GM06990 (cell line): Measurements from ENCODE around the gene PPP1R13B.

Experiments
- DNase-seq: peaks from one replicate; pipeline ENCODE4 v3.0.0-alpha.2; 2011; ENCODE audit not compliant: insufficient read length; ENCODE audit errors: extremely low read depth
- H3K27me3 ChIP-seq: replicated peaks from 2 replicates; pipeline ENCODE4 v1.6.0; 2011; ENCODE audit warnings: low read length; ENCODE audit not compliant: control insufficient read depth, insufficient read depth
- H3K36me3 ChIP-seq: 2 replicates; pipeline ENCODE4 v1.5.1; 2011; ENCODE audit warnings: low read length; ENCODE audit not compliant: control insufficient read depth, insufficient read depth
- H3K4me3 ChIP-seq: replicated peaks from 2 replicates; pipeline ENCODE4 v1.5.1; 2011; ENCODE audit warnings: low read depth, mild to moderate bottlenecking, control low read depth, low read length
- CTCF ChIP-seq: IDR thresholded peaks from 2 replicates; pipeline ENCODE4 v1.5.1; 2011; ENCODE audit warnings: low read length, control low read depth, mild to moderate bottlenecking, inconsistent platforms; ENCODE audit not compliant: insufficient read depth, poor library complexity, severe bottlenecking

PPP1R13B gene

GRCh38 chr14:103699261-103699661 lies 148.1 kb downstream of the PPP1R13B start:
- H3K4me3 ChIP-seq: no peak overlapping the region
- TF ChIP-seq CTCF: no peak
- no peak for DNase-seq
- H3K36me3 ChIP-seq: peaks cover 36% of the 10 kb centered on the region
- H3K27me3 ChIP-seq: no peaks in the 10 kb centered on the region

DNA sequence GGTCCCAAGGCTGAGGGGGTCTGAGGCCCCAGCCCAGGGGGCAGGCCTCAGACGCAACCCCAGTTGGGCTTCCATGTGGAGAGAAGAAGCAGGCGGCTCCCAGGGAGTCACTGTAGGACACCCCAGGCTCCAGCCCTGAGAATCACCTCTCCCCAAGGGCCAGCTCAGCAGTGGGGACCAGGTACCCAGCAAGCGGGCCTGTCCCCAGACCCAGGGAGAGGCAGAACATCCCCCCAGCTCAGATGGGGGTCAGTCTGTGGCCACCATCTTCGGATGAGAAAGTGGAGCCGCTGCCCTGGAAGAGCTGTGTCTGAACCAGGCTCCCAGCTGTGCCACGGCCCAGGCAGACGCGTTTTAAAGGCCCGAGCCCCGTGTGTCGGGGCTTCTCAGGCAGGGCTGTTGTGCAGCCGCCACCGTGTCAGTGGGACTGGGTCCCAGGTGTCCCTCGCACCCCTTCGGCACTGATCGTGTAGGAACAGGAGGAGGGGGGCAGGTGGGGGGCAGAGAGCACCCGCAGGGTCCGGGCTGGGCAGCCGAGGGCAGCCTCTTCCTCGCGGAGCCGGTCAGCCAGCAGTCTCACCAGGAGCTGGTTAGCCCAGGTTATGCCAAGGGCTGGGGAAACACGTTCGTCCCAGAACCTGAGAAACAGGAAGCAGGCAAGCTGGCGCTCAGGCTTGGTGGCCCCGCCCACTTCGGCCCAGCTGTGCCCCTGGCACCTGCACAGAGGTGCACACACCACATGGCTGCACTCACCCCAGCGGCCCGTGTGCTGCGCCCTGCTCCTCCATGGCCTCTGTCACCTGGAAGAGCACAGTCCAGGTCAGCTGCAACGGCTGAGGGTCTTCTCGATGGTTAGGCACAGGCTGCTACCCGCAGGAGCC lies 148.8 kb downstream of the PPP1R13B start:
- no peak for TF ChIP-seq CTCF
- peaks cover 37% of the 10 kb centered on the region for H3K36me3 ChIP-seq
- no peak for DNase-seq
- H3K27me3 ChIP-seq: no peaks in the 10 kb centered on the region
- no peak overlapping the region for H3K4me3 ChIP-seq

DNA sequence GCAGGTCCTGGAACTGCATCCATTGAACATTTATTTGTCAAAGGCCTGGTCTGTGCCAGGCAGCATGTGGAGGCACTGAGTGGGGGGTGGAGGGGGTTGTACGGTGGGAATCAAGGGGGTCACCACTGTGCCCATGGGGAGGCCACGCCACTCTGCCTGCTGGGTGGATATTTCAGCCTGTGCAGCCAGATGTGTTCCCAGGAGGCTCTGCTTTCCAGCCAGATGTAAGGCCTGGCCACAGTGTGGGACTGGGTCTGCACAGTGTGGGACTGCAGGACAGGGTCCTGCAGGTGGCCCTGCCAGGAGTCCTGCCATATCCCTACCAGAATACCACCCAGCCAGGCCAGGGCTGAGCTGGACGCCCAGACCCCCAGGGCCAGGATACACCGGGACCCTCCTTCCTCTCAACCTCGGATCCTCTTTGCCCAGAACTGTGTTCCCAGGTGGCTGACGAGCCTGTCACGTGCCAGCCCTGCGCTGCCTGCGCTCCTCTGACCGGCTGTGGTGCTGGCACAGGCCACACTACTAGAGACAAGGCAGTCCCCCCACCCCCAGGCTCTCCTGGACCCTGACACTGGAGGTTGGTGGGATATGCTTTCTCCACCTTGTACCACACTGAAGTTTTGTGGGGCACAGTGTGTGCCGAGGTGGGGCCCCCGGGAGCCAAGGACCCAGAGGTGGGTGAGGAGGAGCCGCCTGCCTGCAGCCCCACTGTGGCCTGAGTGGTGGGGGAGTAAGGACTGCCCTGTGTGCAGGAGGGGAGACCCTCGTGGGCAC lies 149.6 kb downstream of the PPP1R13B start:
- peaks cover 34% of the 10 kb centered on the region for H3K36me3 ChIP-seq
- no peaks in the 10 kb centered on the region for H3K27me3 ChIP-seq
- H3K4me3 ChIP-seq: no peak overlapping the region

GRCh38 chr14:103697206-103697602 lies 150.2 kb downstream of the PPP1R13B start:
- Histone ChIP-seq H3K36me3 (peaks cover 29% of the 10 kb centered on the region), H3K4me3 (no peak overlapping the region), H3K27me3 (no peaks in the 10 kb centered on the region)
- no peak for TF ChIP-seq CTCF
- no peak for DNase-seq

More for the DNA sequence above, 149.6 kb downstream of the PPP1R13B start:
- TF ChIP-seq CTCF: no peak
- no peak for DNase-seq

GRCh38 chr14:103696466-103697071 lies 150.8 kb downstream of the PPP1R13B start:
- Histone ChIP-seq H3K27me3 (no peaks in the 10 kb centered on the region), H3K4me3 (no peak overlapping the region), H3K36me3 (peaks cover 27% of the 10 kb centered on the region)
- TF ChIP-seq CTCF: no peak
- DNase-seq: no peak
